Measurements from ENCODE around the gene SRBD1.

- TF ChIP-seq POLR2AphosphoS5 (IDR thresholded peaks at IDR 0.05) (no peak), CTCF (IDR thresholded peaks at IDR 0.05) (no peak), POLR2A (IDR thresholded peaks at IDR 0.05) (no peak)
Observed at GRCh38 chr2:45622336-45623075, 11.4 kb upstream of the SRBD1 start.

Data from transverse colon (tissue), 4 donors.